GM18861 (cell line): ENCODE data around the gene GDF10.

ENCODE experiments used
- ATAC-seq: cut with Tn5 transposase; IDR thresholded peaks from one replicate; pipeline ENCODE4 v1.9.1; 2021; ENCODE audit not compliant: unreplicated experiment

GDF10 gene

DNA sequence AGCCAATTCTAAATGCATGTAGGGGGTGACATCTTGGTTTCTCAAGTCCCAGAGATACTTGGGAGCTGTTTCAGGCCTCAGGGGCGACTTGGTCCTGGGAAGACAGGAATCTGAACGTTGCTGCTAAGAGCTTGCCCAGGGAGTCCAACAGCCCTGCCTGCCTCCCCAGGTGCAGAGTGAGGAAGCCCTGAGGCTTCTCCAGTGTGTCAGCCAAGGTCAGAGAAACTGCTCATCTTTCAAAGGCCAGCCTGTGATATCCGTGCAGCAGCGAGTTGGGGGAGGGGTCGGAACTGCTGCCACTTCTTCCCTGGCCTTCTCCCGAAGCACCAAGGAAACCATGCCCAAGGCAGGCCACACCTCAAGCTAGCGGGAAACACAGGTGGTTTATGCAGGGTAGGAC lies 32.0 kb downstream of the GDF10 start:
- no peak for ATAC-seq

DNA sequence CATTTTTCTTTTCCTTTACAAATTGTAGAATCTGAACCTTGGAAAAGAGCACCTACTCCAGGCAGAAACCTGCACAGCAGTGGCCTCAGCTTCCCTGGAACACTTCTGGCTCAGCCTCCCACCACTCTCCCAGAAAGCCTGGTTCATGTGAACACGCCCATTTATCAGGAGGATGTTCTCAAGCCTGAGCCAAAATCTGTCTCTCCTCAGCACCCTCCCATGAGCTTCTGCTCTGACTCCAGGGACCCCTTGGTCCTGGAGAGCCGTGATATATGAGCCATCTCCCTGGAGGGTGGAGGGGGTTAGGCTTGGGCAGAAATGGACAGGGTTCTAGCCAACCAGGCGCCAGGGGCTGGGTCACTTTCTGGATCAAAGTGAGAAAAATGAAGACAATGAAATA lies 32.4 kb downstream of the GDF10 start:
- no peak for ATAC-seq

DNA sequence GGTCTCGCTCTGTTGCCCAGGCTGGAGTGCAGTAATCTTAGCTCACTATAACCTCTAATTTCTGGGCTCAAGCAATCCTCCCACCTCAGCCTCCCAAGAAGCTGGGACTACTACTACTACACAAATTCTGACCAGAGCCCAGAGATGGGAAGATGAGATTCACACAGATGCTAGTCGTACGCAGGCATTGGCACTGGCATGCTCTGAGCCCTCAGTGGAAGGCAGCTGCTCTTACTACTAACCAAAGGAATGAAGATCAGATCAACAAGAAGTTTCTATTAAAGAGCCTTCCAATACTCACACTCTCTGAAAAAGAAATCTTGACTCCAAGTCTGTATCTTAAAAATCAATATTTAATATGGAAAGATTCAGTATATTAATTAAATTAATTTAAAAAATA lies 32.9 kb downstream of the GDF10 start:
- ATAC-seq: no peak

DNA sequence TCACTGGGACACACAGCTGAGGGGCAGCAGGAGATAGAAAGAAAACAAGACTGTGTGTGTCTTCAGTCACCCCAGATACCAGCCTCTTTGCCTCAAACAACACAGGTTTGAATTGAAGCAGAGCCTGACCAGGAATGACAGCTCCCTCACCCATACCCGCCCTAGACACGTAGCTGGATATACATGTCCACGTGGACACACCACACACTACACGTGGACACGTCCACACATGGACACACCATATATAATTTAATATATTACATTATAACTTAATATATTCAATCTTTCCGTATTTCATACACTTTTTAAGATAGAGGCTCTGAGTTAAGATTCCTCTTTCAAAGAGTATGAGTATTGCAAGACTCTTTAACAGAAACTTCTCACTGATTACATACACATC lies 33.5 kb downstream of the GDF10 start:
- ATAC-seq: no peak

DNA sequence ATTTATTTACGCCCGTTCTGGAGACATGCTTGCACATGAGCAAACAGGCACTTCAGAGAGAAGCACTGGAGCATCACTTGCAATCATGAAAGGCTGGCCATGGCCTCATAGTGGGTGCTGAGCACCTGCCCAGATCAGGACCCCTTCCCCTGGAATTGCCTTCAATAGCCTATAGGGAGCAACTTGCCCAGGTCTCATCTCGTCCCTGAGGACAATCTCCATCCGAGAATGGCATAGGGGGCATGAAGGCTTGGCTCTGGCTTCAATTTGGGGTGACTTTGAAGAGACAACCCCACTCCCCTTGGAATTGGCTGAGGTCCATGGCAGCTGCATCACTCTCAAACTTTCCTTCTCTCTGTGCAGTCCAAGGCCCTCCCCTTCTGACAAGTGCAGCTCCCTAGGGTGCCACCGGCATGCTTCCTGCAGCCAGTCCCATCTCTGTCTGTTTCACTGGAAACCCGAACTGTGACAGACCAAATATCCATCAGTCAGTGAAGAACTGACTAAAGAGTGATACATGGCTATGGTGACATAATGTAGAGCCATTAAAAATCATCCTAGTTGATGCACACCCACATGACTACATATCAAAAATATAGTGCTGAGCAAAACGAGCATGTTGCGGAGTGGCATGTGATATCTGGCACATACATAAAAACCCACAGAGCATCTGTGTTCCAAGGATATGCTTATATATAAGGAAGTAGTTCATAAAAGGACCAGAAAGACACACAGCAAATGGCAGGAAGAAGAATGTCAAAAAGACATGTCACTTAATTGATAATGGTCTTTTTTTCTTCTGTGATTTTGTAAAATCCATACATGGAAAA lies 34.7 kb downstream of the GDF10 start:
- ATAC-seq: no peak

DNA sequence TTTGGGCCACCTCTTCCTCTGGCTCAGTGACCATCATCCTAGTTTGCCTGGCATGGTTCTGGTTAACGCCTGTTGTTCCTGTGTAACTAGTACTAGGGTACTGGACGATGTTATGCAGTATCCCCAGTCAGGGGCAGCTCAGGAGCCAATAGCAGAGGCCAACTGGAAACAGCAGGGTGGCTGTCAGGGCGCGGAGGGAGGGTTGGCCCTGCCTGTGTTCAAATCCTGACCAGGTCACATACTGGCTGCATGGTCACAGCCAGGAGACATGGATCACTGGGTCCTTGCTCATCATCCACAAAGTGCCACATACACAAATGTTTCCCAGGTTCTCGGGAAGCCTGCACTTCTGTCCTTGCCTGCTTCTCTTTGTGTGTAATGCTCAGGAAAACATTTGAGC lies 35.9 kb downstream of the GDF10 start:
- no peak for ATAC-seq

DNA sequence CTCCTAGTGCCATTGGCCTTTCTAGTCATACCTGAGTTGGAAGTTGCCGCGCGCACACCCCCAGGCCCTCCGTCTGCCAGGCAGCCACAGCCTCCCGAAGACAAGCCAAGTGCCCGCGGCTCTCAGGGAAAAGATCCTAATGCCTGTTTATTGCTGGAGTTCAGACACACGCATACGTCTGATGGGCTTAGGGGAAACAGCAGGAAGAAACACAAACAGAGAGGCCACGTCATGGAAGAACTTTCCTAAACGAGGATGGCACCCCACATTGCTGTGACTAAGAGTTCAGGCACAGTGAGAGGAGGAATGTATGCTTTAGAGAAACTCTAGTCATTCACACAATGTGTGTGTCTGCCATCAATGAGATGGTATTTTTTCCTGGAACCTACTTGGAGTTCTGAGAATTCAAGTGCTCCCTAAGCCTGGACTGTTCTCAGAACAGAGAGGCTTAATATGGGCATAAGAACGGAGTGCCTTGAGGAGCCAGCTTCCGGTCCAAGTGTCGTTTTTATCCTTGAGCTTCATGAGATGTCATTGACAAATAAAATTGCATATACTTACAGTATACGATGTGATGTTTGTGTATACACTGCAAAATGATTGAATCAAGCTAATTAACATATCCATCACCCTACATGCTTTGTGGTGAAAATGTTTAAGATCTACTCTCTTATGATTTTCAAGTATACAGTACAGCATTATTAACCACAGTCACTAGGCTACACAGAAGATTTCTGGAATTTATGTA lies 36.6 kb downstream of the GDF10 start:
- no peak for ATAC-seq

DNA sequence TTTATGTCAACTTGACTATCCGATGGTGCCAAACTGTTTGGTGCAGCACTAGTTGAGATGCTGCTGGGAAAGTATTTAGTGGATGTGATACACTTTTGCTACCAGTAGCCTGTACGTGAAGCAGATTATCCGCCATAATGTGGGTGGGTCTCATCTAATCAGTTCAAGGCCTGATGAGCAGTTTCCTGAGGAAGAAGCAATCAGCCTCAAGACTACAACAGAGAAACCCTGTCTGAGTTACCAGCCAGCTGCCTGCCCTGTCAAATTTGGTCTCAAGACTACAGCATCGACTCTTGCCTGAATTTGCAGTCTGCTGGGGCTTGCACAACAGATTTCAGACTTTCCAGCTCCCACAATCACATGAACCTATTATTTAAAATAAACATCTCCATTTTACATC lies 37.3 kb downstream of the GDF10 start:
- ATAC-seq: no peak

DNA sequence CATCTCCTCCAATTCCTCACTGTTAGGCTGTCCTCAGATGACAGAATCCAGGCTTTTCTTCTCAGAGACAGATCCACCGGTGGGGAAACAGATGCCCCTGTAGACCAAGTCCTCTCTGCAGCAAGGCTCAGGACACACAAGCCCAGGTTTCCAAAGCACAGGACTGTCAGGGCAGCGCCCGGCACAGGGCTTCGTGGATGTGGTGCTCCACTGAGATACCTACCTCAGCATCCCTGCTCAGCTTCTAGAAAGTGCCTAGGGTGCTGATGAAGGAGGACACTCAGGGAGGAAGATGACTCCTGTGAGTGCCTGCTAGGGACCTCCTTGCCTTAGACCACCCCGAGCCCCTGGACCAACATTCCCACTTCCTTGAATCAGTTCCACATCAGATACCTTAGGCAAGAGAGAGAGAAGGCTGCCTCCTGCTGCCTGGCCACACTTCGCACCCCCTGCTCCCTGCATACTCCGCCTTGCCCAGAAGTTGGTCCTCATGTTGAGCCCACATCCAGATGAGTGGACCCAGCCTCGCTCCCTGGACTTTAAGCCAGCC lies 39.3 kb downstream of the GDF10 start:
- ATAC-seq: no peak

DNA sequence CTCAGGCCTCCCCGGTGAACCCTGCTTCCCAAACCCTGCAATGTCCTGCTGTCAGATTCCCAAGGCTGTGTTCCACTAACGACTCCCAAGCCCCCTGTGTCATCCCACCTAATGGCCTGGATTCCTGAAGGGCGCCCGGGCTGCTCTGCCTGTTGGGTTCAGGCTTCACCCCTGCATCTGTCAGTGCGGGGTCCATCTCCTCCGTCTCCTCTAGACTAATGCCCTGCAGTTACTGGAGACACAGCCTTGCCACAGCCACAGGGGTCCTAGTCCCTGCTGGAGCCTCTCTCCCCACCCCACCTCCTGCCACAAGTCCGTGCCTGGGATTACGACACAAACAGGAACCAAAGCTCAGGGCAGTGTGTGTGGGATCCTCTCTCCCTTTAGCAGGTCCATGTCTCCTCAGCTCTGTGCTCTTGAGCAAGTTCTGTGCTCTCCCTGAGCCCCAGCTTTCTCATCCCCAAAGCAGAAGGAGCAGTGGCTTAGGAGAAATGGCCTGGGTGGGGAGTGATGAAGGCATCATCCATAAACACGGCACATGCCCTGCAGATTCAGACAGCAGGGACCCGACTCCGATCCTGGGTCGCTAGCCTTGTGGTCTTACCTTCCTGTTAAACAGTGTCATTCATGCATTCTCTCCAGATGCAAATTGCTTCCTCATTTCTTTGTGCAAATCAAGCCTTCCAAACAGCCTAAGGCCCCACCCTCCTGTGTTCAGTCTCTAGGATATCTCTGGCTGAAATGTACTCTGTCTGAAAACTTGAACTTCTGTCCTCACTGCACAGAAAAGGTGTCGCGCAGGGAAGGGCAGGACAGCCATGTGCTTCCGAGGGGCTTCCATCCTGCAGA lies 40.0 kb downstream of the GDF10 start:
- no peak for ATAC-seq

DNA sequence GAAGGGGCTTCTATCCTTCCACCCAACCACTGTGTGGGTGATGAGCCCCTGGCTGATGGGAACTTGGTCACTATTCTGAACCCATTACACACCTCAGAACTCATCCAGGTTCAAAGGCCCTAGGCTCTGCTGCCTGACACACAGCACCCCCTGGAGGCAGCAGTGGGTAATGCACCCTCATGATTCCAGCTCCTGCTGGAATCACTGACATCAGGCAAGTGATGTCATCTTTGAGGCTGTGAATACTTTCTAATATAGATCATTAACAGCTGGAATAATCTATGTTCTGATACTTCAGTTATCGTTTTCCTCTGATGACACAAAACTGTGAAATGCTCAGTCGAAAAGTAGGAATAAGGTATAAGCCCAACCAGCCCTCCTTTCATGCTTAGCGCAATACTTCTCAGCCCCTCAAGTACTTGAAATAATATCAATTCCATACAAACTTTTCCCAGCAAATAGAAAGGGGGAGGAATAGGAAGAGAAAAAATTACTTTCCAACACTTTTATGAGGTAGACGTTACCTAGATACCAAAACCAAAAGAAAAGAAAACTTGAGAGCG lies 40.7 kb downstream of the GDF10 start:
- no peak for ATAC-seq

DNA sequence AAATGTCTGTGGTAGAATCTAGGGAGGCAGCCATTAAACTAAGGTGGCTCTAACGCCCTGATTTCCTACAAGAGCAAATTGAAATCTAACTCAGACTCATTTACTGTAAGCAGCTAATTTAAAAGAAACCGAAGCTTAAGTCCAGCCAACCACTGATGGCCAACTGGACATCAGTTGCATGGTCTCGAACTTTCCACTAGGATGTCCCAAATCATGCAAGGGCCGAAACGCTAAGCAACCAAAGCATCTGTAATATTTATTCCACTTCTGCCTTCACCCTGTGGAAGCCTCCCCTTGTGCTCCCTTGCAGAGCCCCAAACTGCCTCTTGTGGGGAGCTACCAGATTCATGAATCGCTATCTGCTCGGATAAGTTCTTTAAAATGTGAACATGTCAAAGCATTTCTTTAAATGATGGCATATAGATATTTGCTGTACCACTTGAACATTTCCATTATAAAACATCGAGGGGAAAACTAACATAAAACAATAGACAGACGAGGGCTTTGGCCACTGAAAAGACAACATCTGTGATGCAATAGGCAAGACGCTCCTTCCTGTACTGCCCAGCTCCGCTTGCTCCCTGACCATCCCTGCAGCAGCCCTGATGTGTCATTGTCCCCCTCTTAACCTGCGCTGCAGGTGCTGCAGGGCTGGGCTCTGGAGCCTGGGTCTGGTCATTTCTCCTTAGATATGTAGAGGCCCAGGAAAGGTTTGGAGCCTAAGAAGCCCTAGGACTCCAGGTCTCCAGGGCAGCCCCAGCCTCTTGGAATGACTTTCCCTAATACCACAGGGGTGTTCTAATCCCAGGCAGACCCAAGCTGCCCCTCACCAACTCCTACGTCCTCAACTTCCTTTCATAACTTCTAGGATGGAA lies 45.2 kb downstream of the GDF10 start:
- ATAC-seq: no peak

DNA sequence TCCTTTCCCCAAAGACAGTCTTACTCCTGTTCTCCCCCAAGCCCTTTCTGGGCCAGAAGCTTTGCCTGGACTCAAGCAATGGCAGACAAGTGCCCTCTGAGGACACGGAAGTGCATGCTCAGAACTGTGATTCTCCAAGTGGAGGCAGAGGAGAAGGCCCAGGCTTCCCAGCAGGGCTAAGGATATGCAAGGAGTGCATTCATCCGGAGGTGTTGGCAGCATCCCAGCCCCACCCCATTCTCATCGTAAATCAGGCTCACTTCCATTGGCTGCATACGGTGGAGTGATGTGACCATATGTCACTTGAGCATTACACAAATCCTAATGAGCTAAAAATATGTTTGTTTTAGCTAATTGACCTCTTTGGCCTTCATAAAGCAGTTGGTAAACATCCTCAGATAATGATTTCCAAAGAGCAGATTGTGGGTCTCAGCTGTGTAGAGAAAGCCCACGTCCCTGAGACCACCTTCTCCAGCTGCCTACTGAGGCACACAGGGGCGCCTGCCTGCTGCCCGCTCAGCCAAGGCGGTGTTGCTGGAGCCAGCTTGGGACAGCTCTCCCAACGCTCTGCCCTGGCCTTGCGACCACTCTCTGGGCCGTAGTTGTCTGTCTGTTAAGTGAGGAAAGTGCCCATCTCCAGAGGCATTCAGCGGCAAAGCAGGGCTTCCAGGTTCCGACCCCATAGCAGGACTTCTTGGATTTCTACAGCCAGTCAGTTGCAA lies 46.7 kb downstream of the GDF10 start:
- no peak for ATAC-seq

DNA sequence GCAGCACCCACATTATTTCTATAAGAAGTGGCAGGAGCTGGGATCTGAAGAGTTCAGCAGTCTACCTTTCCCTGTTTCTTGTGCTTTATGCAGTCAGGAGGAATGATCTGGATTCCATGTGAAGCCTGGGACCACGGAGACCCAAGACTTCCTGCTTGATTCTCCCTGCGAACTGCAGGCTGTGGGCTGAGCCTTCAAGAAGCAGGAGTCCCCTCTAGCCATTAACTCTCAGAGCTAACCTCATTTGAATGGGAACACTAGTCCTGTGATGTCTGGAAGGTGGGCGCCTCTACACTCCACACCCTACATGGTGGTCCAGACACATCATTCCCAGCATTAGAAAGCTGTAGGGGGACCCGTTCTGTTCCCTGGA lies 47.3 kb downstream of the GDF10 start:
- no peak for ATAC-seq

DNA sequence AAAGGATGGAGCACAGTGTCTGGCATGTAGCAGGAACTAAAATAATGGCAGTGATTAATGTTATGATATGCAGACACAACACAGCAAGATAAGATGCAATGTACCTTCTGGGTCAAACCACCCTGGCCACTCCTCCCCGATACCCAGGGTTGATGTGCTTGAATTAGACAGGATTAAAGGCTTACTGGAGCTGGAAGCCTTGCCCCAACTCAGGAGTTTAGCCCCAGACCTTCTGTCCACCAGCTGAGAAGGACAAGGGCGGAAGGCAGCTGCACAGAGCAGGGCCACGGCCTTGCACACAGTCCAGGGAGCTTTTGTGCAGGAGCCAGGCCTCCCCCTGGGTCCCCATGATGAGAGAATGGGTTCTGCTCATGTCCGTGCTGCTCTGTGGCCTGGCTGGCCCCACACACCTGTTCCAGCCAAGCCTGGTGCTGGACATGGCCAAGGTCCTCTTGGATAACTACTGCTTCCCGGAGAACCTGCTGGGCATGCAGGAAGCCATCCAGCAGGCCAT lies 48.2 kb downstream of the GDF10 start, which contains the start of gene RBP3:
TSS of gene RBP3 (plus strand) at position 226 of the 514 bp plus-strand sequence. CDS start at position 348, 122 bp downstream.
- ATAC-seq: no peak

DNA sequence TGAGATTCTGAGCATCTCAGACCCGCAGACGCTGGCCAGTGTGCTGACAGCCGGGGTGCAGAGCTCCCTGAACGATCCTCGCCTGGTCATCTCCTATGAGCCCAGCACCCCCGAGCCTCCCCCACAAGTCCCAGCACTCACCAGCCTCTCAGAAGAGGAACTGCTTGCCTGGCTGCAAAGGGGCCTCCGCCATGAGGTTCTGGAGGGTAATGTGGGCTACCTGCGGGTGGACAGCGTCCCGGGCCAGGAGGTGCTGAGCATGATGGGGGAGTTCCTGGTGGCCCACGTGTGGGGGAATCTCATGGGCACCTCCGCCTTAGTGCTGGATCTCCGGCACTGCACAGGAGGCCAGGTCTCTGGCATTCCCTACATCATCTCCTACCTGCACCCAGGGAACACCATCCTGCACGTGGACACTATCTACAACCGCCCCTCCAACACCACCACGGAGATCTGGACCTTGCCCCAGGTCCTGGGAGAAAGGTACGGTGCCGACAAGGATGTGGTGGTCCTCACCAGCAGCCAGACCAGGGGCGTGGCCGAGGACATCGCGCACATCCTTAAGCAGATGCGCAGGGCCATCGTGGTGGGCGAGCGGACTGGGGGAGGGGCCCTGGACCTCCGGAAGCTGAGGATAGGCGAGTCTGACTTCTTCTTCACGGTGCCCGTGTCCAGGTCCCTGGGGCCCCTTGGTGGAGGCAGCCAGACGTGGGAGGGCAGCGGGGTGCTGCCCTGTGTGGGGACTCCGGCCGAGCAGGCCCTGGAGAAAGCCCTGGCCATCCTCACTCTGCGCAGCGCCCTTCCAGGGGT lies 48.9 kb downstream of the GDF10 start:
- no peak for ATAC-seq

DNA sequence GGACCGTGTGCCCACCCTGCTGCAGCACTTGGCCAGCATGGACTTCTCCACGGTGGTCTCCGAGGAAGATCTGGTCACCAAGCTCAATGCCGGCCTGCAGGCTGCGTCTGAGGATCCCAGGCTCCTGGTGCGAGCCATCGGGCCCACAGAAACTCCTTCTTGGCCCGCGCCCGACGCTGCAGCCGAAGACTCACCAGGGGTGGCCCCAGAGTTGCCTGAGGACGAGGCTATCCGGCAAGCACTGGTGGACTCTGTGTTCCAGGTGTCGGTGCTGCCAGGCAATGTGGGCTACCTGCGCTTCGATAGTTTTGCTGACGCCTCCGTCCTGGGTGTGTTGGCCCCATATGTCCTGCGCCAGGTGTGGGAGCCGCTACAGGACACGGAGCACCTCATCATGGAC lies 49.5 kb downstream of the GDF10 start:
- no peak for ATAC-seq

DNA sequence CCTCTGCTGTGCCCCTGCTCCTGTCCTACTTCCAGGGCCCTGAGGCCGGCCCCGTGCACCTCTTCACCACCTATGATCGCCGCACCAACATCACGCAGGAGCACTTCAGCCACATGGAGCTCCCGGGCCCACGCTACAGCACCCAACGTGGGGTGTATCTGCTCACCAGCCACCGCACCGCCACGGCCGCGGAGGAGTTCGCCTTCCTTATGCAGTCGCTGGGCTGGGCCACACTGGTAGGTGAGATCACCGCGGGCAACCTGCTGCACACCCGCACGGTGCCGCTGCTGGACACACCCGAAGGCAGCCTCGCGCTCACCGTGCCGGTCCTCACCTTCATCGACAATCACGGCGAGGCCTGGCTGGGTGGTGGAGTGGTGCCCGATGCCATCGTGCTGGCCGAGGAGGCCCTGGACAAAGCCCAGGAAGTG lies 50.0 kb downstream of the GDF10 start:
- no peak for ATAC-seq
